Rectal smooth muscle tissue (tissue), 1 donor: ENCODE results near the gene PLPP1.
"Not testable (repeated sequence)": the region's sequence is repeated elsewhere in the genome, so short reads cannot be mapped to it uniquely, and the experiment has no call there.

Source experiments
- H3K27ac ChIP-seq: one replicate; pipeline ENCODE4 v1.7.0; 2013; ENCODE audit warnings: low read depth, low read length, inconsistent platforms
- H3K27me3 ChIP-seq: one replicate; pipeline ENCODE4 v1.7.0; 2013; ENCODE audit warnings: low read length; ENCODE audit not compliant: control insufficient read depth, insufficient read depth
- H3K36me3 ChIP-seq: one replicate; pipeline ENCODE4 v1.7.0; 2013; ENCODE audit warnings: low read length; ENCODE audit not compliant: control insufficient read depth, insufficient read depth
- H3K4me1 ChIP-seq: one replicate; pipeline ENCODE4 v1.7.0; 2013; ENCODE audit warnings: low read length; ENCODE audit not compliant: control insufficient read depth, insufficient read depth
- H3K4me3 ChIP-seq: one replicate; pipeline ENCODE4 v1.7.0; 2013; ENCODE audit warnings: low read length
- H3K9ac ChIP-seq: one replicate; pipeline ENCODE4 v1.7.0; 2013; ENCODE audit warnings: low read length

Gene PLPP1

DNA sequence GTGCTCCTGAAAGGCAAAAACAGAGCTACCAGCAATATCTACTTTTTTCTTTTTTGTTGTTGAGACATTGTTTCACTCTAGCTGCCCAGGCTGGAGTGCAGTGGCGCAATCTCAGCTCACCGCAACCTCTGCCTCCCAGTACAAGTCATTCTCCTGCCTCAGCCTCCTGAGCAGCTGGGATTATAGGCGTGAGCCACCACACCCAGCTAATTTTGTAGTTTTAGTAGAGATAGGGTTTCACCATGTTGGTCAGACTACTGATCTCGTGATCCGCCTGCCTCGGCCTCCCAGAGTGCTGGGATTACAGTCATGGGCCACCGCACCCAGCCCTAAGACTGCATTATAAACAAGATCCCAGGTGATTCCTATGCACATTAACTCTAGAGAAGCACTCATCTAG is 17.0 kb downstream of the PLPP1 start:
- Histone ChIP-seq H3K27ac (no peak overlapping the region), H3K27me3 (no peaks in the 10 kb centered on the region), H3K4me3 (no peak overlapping the region), H3K9ac (no peak overlapping the region), H3K36me3 (no peaks in the 10 kb centered on the region), H3K4me1 (peaks cover 4% of the 10 kb centered on the region)

GRCh38 chr5:55511010-55511409 is 23.8 kb downstream of the PLPP1 start:
- H3K27me3 ChIP-seq = no peaks in the 10 kb centered on the region
- no peak overlapping the region for H3K4me3 ChIP-seq
- H3K4me1 ChIP-seq = peaks cover 7% of the 10 kb centered on the region
- H3K27ac ChIP-seq = no peak overlapping the region
- H3K9ac ChIP-seq = no peak overlapping the region
- H3K36me3 ChIP-seq = no peaks in the 10 kb centered on the region

DNA sequence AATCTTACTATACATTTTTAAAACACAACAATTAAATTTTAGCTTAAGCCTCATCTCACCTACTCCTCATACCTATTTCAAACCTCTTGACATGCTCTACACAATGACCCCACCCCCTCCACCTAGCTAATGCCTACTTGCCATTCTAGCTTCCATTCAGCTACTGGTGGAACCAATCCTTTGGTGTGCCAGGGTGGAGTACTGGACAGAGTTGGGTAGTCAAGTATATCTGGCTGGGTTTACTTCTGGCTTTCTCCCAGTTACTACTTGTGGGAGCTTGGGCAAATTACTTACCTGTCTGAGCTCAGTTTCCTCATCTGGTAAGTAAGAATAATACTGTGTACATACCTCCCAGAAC is 24.3 kb downstream of the PLPP1 start:
- Histone ChIP-seq H3K27me3 (no peaks in the 10 kb centered on the region), H3K27ac (no peak overlapping the region), H3K4me1 (peaks cover 7% of the 10 kb centered on the region), H3K36me3 (no peaks in the 10 kb centered on the region), H3K9ac (no peak overlapping the region), H3K4me3 (no peak overlapping the region)

- Histone ChIP-seq H3K4me3 (no peak overlapping the region), H3K9ac (no peak overlapping the region), H3K36me3 (no peaks in the 10 kb centered on the region), H3K27ac (no peak overlapping the region), H3K27me3 (no peaks in the 10 kb centered on the region), H3K4me1 (peaks cover 7% of the 10 kb centered on the region)
These were observed 24.8 kb downstream of the PLPP1 start for GRCh38 chr5:55509796-55510522.

DNA sequence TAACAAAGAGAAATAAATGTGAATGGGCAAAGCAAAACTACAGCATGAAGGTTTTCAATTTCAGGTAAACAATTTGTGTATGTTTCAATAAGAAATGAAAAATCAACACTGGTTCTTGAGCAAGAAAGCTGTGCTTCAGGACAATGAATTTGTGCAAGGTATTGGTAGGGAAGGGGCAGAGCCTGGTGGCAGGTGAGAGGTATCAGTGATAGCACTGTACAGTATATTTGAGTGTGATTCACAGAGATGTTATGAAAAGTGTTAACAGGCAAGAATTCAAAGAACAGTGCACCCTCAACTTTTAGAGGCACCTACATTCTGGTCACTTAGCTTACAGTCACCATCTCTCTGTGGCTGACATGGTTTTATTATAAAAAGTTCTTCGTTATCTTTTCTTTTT is 25.7 kb downstream of the PLPP1 start:
- Histone ChIP-seq H3K4me1 (peaks cover 7% of the 10 kb centered on the region), H3K4me3 (no peak overlapping the region), H3K9ac (no peak overlapping the region), H3K36me3 (no peaks in the 10 kb centered on the region), H3K27ac (no peak overlapping the region), H3K27me3 (no peaks in the 10 kb centered on the region)

- Histone ChIP-seq H3K9ac (no peak overlapping the region), H3K4me1 (peaks cover 7% of the 10 kb centered on the region), H3K27me3 (no peaks in the 10 kb centered on the region), H3K36me3 (no peaks in the 10 kb centered on the region), H3K27ac (no peak overlapping the region), H3K4me3 (no peak overlapping the region)
These were observed 27.2 kb downstream of the PLPP1 start for GRCh38 chr5:55507574-55507973.

GRCh38 chr5:55505711-55506110 is 29.1 kb downstream of the PLPP1 start:
- not testable (repeated sequence) for H3K27me3 ChIP-seq, H3K4me3 ChIP-seq, H3K36me3 ChIP-seq, H3K9ac ChIP-seq, H3K27ac ChIP-seq, H3K4me1 ChIP-seq

DNA sequence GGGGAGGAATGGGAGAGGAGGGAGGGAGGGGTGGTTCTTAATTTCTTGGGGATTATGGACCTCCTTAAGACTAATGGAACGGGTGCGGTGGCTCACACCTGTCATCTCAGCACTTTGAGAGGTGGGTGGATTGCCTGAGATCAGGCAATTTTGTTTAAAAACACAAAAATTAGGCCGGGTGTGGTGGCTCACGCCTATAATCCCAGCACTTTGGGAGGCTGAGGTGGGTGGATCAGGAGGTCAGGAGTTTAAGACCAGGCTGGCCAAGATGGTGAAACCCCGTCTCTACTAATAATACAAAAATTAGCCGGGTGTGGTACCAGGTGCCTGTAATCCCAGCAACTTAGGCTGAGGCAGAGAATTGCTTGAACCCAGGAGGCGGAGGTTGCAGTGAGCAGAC is 30.8 kb downstream of the PLPP1 start:
- not testable (repeated sequence) for H3K4me1 ChIP-seq, H3K27ac ChIP-seq, H3K4me3 ChIP-seq, H3K9ac ChIP-seq, H3K36me3 ChIP-seq, H3K27me3 ChIP-seq

GRCh38 chr5:55502759-55503158 is 32.0 kb downstream of the PLPP1 start:
- H3K9ac ChIP-seq = no peak overlapping the region
- H3K4me3 ChIP-seq = no peak overlapping the region
- peaks cover 7% of the 10 kb centered on the region for H3K4me1 ChIP-seq
- H3K36me3 ChIP-seq = no peaks in the 10 kb centered on the region
- H3K27me3 ChIP-seq = no peaks in the 10 kb centered on the region
- H3K27ac ChIP-seq = no peak overlapping the region

GRCh38 chr5:55498457-55498856 is 36.3 kb downstream of the PLPP1 start:
- Histone ChIP-seq H3K36me3 (peaks cover 2% of the 10 kb centered on the region), H3K27me3 (no peaks in the 10 kb centered on the region), H3K4me1 (peaks cover 6% of the 10 kb centered on the region), H3K27ac (no peak overlapping the region), H3K4me3 (no peak overlapping the region), H3K9ac (no peak overlapping the region)

DNA sequence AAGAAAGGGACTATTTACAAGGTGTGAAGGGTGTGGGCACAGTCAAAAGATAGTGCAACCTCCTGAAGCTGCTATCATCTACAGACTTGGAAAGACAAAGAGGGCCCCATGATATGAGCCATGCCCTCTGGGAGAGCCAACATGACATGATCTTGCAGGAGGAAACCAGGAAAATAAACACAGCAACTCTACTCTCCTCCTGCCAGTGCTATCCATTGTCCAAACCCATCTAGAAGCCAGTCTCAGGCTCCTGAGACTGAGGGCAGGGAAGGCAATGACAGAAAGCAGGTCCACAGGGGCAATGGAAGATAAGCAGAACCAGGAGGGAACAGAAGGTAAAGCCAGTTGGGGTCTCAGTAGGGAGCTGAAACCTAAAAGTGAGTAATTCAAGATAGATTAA is 37.1 kb downstream of the PLPP1 start:
- Histone ChIP-seq H3K9ac (no peak overlapping the region), H3K4me3 (no peak overlapping the region), H3K27ac (no peak overlapping the region), H3K36me3 (peaks cover 2% of the 10 kb centered on the region), H3K27me3 (no peaks in the 10 kb centered on the region), H3K4me1 (peaks cover 6% of the 10 kb centered on the region)

DNA sequence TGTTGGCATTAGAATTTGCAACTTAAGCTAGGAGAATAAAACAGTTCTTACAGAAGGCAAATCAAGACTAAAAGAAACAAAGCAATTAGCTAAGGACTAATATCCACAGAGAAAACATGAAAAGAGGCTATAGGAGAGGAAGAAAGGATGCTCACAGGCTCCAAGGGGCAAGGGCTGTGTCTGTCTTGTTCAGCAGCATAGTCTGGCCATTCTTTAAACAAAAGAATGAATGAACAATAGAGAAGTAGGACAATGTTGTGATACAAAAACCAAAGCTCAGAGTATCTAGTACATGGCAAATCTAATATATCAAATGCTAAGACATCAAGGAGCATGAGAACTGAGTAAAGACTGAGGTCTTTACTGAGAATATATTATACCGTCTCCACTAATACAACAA is 39.5 kb downstream of the PLPP1 start:
- Histone ChIP-seq H3K27me3 (no peaks in the 10 kb centered on the region), H3K4me1 (peaks cover 6% of the 10 kb centered on the region), H3K9ac (no peak overlapping the region), H3K4me3 (no peak overlapping the region), H3K27ac (no peak overlapping the region), H3K36me3 (peaks cover 2% of the 10 kb centered on the region)

- peaks cover 2% of the 10 kb centered on the region for H3K36me3 ChIP-seq
- no peak overlapping the region for H3K27ac ChIP-seq
- H3K27me3 ChIP-seq = no peaks in the 10 kb centered on the region
- H3K4me3 ChIP-seq = no peak overlapping the region
- H3K9ac ChIP-seq = no peak overlapping the region
- no peaks in the 10 kb centered on the region for H3K4me1 ChIP-seq
These were observed 42.3 kb downstream of the PLPP1 start for GRCh38 chr5:55492449-55492848.
